Effector CD4-positive, alpha-beta T cell (primary cell): Measurements from ENCODE around the gene HIGD2A.

Experiments
- DNase-seq: peaks from one replicate; pipeline ENCODE4 v3.0.0-alpha.2; 2020

Gene HIGD2A

GRCh38 chr5:176418251-176418650 lies 29.7 kb downstream of the HIGD2A start:
- no peak for DNase-seq

GRCh38 chr5:176420086-176420485 lies 31.5 kb downstream of the HIGD2A start:
- DNase-seq: no peak

- no peak for DNase-seq
These were observed 32.5 kb downstream of the HIGD2A start for GRCh38 chr5:176420972-176421544.

- no peak for DNase-seq
These were observed 35.6 kb downstream of the HIGD2A start for GRCh38 chr5:176424181-176424580.

DNA sequence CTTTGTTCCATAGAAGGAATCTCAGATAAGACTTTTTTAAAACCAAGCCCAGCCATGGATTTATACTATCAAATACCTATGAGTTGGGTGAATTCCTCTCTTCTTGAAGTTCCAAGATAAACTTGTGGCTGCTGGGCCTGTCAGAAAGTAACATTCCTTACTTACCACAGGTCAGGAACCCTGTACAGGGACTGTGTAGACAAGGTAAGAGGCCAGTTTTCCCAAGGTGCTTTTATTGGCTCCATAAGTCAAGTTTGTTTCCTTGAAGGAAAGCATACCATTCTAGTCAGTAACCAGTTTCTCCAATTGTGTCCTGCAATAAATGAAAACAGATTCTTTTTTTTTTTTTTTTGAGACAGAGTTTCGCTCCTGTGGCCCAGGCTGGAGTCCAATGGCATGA lies 36.6 kb downstream of the HIGD2A start:
- DNase-seq: no peak

GRCh38 chr5:176425791-176426190 lies 37.2 kb downstream of the HIGD2A start:
- DNase-seq: no peak

- no peak for DNase-seq
These were observed 38.3 kb downstream of the HIGD2A start for GRCh38 chr5:176426876-176427275.

DNA sequence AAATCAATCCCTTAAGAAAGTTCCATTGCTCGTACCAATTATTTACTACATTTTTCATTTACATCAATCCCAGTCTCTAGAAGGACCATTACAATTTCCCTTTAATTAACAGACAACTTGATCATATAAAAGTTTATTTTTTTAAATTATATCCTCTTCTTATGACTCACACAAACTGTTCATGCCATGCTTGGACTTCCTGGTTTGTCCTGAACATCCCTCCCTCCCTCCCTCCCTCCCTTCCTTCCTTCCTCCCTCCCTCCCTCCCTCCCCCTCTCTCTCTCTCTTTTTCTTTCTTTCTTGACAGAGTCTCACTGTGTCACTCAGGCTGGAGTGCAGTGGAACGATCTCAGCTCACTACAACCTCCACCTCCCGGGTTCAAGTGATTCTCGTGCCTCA lies 39.4 kb downstream of the HIGD2A start:
- DNase-seq: no peak

DNA sequence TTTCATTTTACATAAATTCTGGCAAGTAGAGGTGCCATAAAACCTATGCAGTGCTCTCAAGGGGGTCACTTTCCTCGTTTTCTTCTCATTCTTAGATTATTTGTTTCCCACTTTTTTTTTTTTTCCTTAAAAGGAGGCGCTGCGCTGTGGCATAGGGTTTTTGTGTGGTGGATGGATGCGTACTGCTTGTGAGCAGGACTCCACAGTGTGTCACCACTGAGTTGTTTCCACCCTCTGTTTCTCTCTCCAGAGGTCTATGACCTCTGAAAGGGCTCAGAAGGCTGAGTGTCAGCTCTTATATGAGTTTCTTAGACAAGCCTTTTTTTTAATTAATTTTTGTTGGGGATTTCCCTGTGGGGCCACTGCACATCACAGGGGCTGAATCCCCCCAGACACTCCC lies 41.4 kb downstream of the HIGD2A start:
- DNase-seq: no peak

- no peak for DNase-seq
These were observed 44.2 kb downstream of the HIGD2A start for GRCh38 chr5:176432707-176433106.

DNA sequence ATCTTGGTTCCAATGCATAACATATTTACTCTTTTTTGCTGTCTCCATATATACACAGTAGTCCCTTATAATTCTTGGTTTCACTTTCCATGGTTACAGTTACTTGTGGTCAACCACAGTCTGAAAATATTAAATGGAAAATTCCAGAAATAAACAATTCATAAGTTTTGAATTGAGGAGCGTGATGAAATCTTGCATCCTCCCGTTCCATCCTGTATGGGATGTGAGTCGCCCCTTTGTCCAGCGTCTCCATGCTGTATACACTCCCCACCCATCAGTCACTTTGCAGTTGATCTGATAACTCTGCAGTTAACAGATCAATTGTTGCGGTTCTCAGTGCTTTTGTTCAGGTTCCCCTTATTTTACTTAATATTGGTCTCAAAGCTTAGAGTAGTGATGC lies 48.1 kb downstream of the HIGD2A start:
- no peak for DNase-seq

DNA sequence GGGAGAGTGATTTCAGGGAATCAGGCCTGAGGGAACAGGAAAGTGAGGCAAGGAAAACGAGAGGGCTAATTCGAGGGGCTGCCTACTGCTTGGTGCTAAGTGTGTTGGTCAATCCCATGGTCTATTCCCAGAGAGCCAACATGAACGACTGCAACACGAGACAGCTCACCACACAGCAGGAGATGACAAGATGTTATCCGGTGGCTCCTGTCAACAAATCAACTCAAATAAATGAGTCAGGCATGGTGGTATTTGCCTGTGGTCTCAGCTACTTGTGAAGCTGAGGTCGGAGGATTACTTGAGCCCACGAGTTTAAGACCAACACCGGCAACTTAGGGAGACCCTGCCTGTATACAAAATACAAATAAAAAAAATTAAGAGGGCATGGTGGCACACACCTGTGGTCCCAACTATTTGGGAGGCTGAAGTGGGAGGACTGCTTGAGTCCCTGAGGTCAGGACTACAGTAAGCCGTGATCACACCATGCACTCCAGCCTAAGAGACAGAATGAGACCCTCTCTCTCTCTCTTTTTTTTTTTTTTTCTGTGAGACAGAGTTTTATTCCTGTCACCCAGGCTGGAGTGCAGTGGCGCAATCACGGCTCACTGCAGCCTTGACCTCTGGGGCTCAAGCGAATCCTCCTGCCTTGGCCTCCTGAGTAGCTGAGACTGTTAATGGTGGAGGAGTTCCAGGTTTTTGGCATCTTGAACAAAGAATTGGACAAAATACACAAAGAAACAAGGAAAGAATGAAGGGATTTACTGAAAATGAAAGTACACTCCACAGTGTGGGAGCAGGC lies 50.6 kb downstream of the HIGD2A start:
- DNase-seq: no peak
